Trophoblast cell (in vitro differentiated cells and primary cell): ENCODE results near the gene ZNF726.
"Not testable (repeated sequence)": the region's sequence is repeated elsewhere in the genome, so short reads cannot be mapped to it uniquely, and the experiment has no call there.

Source experiments
- DNase-seq, 2 donors: peaks; one replicate each; pipeline ENCODE4 v3.0.0-alpha.2; 2016
- H2AFZ ChIP-seq: 2 replicates; pipeline ENCODE4 v1.6.1; 2013; ENCODE audit warnings: low read length, moderate library complexity, mild to moderate bottlenecking; ENCODE audit not compliant: insufficient read depth, poor library complexity
- H2AK5ac ChIP-seq: 2 replicates; pipeline ENCODE4 v1.6.1; 2013; ENCODE audit warnings: mild to moderate bottlenecking, low read length
- H2BK120ac ChIP-seq: 2 replicates; pipeline ENCODE4 v1.6.1; 2013; ENCODE audit warnings: low read length, mild to moderate bottlenecking, moderate library complexity; ENCODE audit not compliant: insufficient read depth, poor library complexity
- H2BK12ac ChIP-seq: 2 replicates; pipeline ENCODE4 v1.6.1; 2013; ENCODE audit warnings: mild to moderate bottlenecking, low read length, moderate library complexity
- H2BK5ac ChIP-seq: 2 replicates; pipeline ENCODE4 v1.6.1; 2013; ENCODE audit warnings: low read length, low read depth, moderate library complexity, mild to moderate bottlenecking; ENCODE audit not compliant: poor library complexity
- H3K14ac ChIP-seq: 2 replicates; pipeline ENCODE4 v1.6.1; 2013; ENCODE audit warnings: mild to moderate bottlenecking, low read length
- H3K18ac ChIP-seq: 2 replicates; pipeline ENCODE4 v1.6.1; 2013; ENCODE audit warnings: mild to moderate bottlenecking, low read length
- H3K23ac ChIP-seq: 2 replicates; pipeline ENCODE4 v1.6.1; 2013; ENCODE audit warnings: low read length
- H3K27ac ChIP-seq: 2 replicates; pipeline ENCODE4 v1.5.1; 2013; ENCODE audit warnings: low read depth, mild to moderate bottlenecking, inconsistent platforms, low read length, moderate library complexity
- H3K27me3 ChIP-seq: 2 replicates; pipeline ENCODE4 v1.6.1; 2013; ENCODE audit warnings: inconsistent platforms, mild to moderate bottlenecking, low read length, moderate library complexity; ENCODE audit not compliant: insufficient read depth
- H3K36me3 ChIP-seq, 2 experiments: 1 replicate in 1 of 2; 2 replicates in 1 of 2; pipeline ENCODE4 v1.6.1; 2013; ENCODE audit warnings: low read length in 2 of 2, mild to moderate bottlenecking in 2 of 2, moderate library complexity in 1 of 2; ENCODE audit not compliant: insufficient read depth in 2 of 2, control insufficient read depth in 1 of 2
- H3K4ac ChIP-seq: 2 replicates; pipeline ENCODE4 v1.6.1; 2013; ENCODE audit warnings: low read depth, mild to moderate bottlenecking, low read length, moderate library complexity
- H3K4me1 ChIP-seq, 2 experiments: 1 replicate in 1 of 2; 2 replicates in 1 of 2; pipeline ENCODE4 v1.6.1; 2013; ENCODE audit warnings: low read length in 2 of 2, mild to moderate bottlenecking in 2 of 2, moderate library complexity in 1 of 2; ENCODE audit not compliant: insufficient read depth in 2 of 2, control insufficient read depth in 1 of 2
- H3K4me2 ChIP-seq: 2 replicates; pipeline ENCODE4 v1.6.1; 2013; ENCODE audit warnings: inconsistent platforms, mild to moderate bottlenecking, low read length, moderate library complexity
- H3K4me3 ChIP-seq: 2 replicates; pipeline ENCODE4 v1.5.1; 2013; ENCODE audit warnings: mild to moderate bottlenecking, low read depth, low read length, inconsistent platforms
- H3K79me1 ChIP-seq: one replicate; pipeline ENCODE4 v1.6.1; 2013; ENCODE audit warnings: low read length
- H3K79me2 ChIP-seq: 2 replicates; pipeline ENCODE4 v1.6.1; 2013; ENCODE audit warnings: low read length, mild to moderate bottlenecking; ENCODE audit not compliant: control insufficient read depth, insufficient read depth, poor library complexity
- H3K9ac ChIP-seq: 2 replicates; pipeline ENCODE4 v1.6.1; 2013; ENCODE audit warnings: mild to moderate bottlenecking, low read length
- H3K9me3 ChIP-seq: 2 replicates; pipeline ENCODE4 v1.6.1; 2013; ENCODE audit warnings: low read depth, mild to moderate bottlenecking, control low read depth, inconsistent platforms, low read length; ENCODE audit not compliant: insufficient read depth
- H4K12ac ChIP-seq: 2 replicates; pipeline ENCODE4 v1.6.1; 2013; ENCODE audit warnings: low read depth, mild to moderate bottlenecking, low read length, moderate library complexity
- H4K8ac ChIP-seq: 2 replicates; pipeline ENCODE4 v1.6.1; 2013; ENCODE audit warnings: low read depth, mild to moderate bottlenecking, low read length, moderate library complexity
- H4K91ac ChIP-seq: one replicate; pipeline ENCODE4 v1.6.1; 2013; ENCODE audit warnings: low read depth, mild to moderate bottlenecking, low read length, moderate library complexity
- WGBS: extraction: QIAGEN DNeasy Blood & Tissue Kit; methylation state at CpG from one replicate; pipeline ENCODE4 v1.1.7; 2013; ENCODE audit warnings: missing lambda C conversion rate; ENCODE audit not compliant: insufficient read length, insufficient coverage; ENCODE audit errors: extremely low coverage; 5-methylcytosine and 5-hydroxymethylcytosine counted together

ZNF726 gene

DNA sequence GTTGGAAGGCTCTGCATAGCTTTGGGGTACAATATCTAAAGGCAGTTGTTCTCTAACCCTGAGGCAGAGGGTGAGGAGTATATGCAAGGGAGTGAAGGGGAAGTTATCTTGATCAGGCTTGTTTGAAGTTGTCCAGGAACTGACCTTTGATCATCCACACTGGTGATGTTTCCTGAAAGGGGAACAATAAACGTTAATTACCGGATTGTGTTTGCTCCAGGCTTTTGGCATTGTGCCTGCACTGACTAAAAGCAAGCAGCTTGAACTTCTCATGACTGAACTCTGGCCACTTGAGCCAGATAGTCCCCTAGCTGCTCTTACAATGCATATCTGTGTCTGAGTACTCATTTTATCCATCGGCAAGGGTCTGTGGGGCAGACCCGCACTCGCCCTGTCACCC, 27.0 kb upstream of the ZNF726 start:
- H2AK5ac ChIP-seq = no peak overlapping the region
- H2BK5ac ChIP-seq = no peak overlapping the region
- H3K14ac ChIP-seq = no peak overlapping the region
- no peaks in the 10 kb centered on the region for H3K79me1 ChIP-seq
- H3K27me3 ChIP-seq = no peaks in the 10 kb centered on the region
- no peak overlapping the region for H3K23ac ChIP-seq
- no peak overlapping the region for H3K27ac ChIP-seq
- no peak overlapping the region for H3K4me3 ChIP-seq
- no peak overlapping the region for H2AFZ ChIP-seq
- no peak overlapping the region for H4K12ac ChIP-seq
- no peak overlapping the region for H2BK120ac ChIP-seq
- H4K91ac ChIP-seq = no peak overlapping the region
- no peaks in the 10 kb centered on the region for H3K4me1 ChIP-seq
- H3K9ac ChIP-seq = no peak overlapping the region
- H3K4me2 ChIP-seq = no peak overlapping the region
- no peak overlapping the region for H3K4ac ChIP-seq
- no peak overlapping the region for H3K18ac ChIP-seq
- no peak for DNase-seq
- WGBS = no CpG with 5 or more reads among the region's 5 CpGs
- no peak overlapping the region for H4K8ac ChIP-seq
- H3K9me3 ChIP-seq = peaks cover 12% of the 10 kb centered on the region
- H3K36me3 ChIP-seq = no peaks in the 10 kb centered on the region
- no peaks in the 10 kb centered on the region for H3K79me2 ChIP-seq
- H2BK12ac ChIP-seq = no peak overlapping the region

DNA sequence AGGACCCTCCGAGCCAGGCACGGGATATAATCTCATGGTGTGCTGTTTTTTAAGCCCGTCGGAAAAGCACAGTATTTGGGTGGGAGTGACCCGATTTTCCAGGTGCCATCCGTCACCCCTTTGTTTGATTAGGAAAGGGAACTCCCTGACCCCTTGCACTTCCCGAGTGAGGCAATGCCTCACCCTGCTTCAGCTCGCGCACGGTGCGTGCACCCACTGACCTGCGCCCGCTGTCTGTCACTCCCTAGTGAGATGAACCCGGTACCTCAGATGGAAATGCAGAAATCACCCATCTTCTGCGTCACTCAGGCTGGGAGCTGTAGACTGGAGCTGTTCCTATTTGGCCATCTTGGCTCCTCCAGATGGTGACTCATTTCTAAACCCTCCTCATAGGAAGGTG, 18.6 kb upstream of the ZNF726 start:
- not testable (repeated sequence) for H3K23ac ChIP-seq, H3K14ac ChIP-seq, DNase-seq, H2AK5ac ChIP-seq, H3K79me2 ChIP-seq, H3K27me3 ChIP-seq, H2BK5ac ChIP-seq, H4K8ac ChIP-seq, H4K91ac ChIP-seq, H3K36me3 ChIP-seq, H3K4ac ChIP-seq, H3K27ac ChIP-seq, H3K9ac ChIP-seq, H3K4me2 ChIP-seq, H2AFZ ChIP-seq, H3K18ac ChIP-seq, H3K4me3 ChIP-seq, H3K79me1 ChIP-seq, H3K4me1 ChIP-seq, H2BK12ac ChIP-seq, H4K12ac ChIP-seq, H2BK120ac ChIP-seq
- peaks cover 16% of the 10 kb centered on the region for H3K9me3 ChIP-seq
- WGBS = no CpG with 5 or more reads among the region's 15 CpGs

DNA sequence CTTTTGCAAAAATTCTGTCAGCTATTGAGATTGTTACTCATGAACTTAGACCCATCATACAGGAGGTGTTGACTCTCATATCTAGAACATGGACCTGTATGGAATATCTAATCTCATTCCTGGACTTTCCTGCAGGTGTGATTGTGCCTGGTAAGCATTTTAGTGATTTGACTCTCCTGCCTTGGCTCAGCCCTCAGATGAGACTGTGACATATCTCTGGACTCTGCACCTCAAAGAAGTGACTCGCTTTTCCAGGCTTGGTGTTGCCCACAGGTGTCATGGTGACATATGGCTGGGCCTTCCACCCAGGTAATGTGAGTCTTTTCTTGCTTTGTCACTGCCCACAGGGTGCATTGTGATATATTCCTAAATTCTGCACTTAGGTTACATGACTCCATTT, 17.8 kb upstream of the ZNF726 start:
- no peak overlapping the region for H3K9ac ChIP-seq
- H3K9me3 ChIP-seq = peaks cover 16% of the 10 kb centered on the region
- H4K12ac ChIP-seq = no peak overlapping the region
- no peak overlapping the region for H3K4me3 ChIP-seq
- no peak overlapping the region for H4K91ac ChIP-seq
- H2AK5ac ChIP-seq = no peak overlapping the region
- no peaks in the 10 kb centered on the region for H3K79me2 ChIP-seq
- no peaks in the 10 kb centered on the region for H3K79me1 ChIP-seq
- H2BK120ac ChIP-seq = no peak overlapping the region
- H3K18ac ChIP-seq = no peak overlapping the region
- no peaks in the 10 kb centered on the region for H3K27me3 ChIP-seq
- H3K14ac ChIP-seq = no peak overlapping the region
- no peaks in the 10 kb centered on the region for H3K36me3 ChIP-seq
- no peak overlapping the region for H2BK5ac ChIP-seq
- no peaks in the 10 kb centered on the region for H3K4me1 ChIP-seq
- WGBS = no CpG with 5 or more reads among the region's 1 CpG
- no peak overlapping the region for H4K8ac ChIP-seq
- H2BK12ac ChIP-seq = no peak overlapping the region
- no peak overlapping the region for H2AFZ ChIP-seq
- no peak overlapping the region for H3K4me2 ChIP-seq
- no peak overlapping the region for H3K23ac ChIP-seq
- H3K27ac ChIP-seq = no peak overlapping the region
- no peak for DNase-seq
- H3K4ac ChIP-seq = no peak overlapping the region

DNA sequence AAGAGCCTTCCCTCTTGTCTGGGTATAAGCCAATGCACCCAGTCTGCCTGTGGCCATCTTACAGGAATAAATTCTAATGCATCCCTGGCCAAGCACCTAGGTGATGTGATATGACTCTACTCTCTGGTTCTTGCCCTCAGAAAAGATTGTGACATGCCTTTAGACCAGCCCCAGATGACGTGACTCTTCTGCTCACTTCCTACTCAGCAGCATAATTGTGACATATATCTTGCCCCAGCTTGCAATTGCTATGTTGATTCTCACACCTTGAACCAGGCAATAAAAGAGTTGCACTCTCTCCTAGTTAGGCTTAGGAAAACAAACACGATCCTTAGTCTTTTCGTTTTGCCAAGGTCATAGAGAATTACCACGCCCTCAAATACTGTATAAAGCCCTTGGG, 13.3 kb upstream of the ZNF726 start:
- no peak overlapping the region for H4K8ac ChIP-seq
- H4K12ac ChIP-seq = no peak overlapping the region
- no peak overlapping the region for H3K4me3 ChIP-seq
- no peak for DNase-seq
- H3K4me1 ChIP-seq = no peaks in the 10 kb centered on the region
- no peak overlapping the region for H2BK12ac ChIP-seq
- peaks cover 26% of the 10 kb centered on the region for H3K9me3 ChIP-seq
- no peak overlapping the region for H2BK5ac ChIP-seq
- no peak overlapping the region for H4K91ac ChIP-seq
- no peak overlapping the region for H2AK5ac ChIP-seq
- no peak overlapping the region for H3K9ac ChIP-seq
- H3K23ac ChIP-seq = no peak overlapping the region
- H3K27ac ChIP-seq = no peak overlapping the region
- H3K18ac ChIP-seq = no peak overlapping the region
- H2AFZ ChIP-seq = no peak overlapping the region
- H3K36me3 ChIP-seq = no peaks in the 10 kb centered on the region
- H3K14ac ChIP-seq = no peak overlapping the region
- H2BK120ac ChIP-seq = no peak overlapping the region
- no peaks in the 10 kb centered on the region for H3K79me1 ChIP-seq
- no peaks in the 10 kb centered on the region for H3K27me3 ChIP-seq
- no peaks in the 10 kb centered on the region for H3K79me2 ChIP-seq
- WGBS = no CpG with 5 or more reads among the region's 4 CpGs
- H3K4me2 ChIP-seq = no peak overlapping the region
- no peak overlapping the region for H3K4ac ChIP-seq
